CD4-positive, alpha-beta T cell treated with Interleukin-21 for 1 hour (primary cell): ENCODE measurements around the gene NPEPPS.

Experiments
- DNase-seq: peaks from one replicate; pipeline ENCODE4 v3.0.0-alpha.2; 2020

NPEPPS gene

GRCh38 chr17:47630614-47631013, 99.7 kb downstream of the NPEPPS start:
- DNase-seq = no peak

- DNase-seq = no peak
These were observed 102.1 kb downstream of the NPEPPS start for GRCh38 chr17:47632991-47633390.

GRCh38 chr17:47633996-47634395, 103.1 kb downstream of the NPEPPS start:
- no peak for DNase-seq

- no peak for DNase-seq
These were observed 104.0 kb downstream of the NPEPPS start for GRCh38 chr17:47634870-47635269.

- no peak for DNase-seq
These were observed 104.8 kb downstream of the NPEPPS start for GRCh38 chr17:47635734-47636133.

- no peak for DNase-seq
These were observed 105.5 kb downstream of the NPEPPS start for GRCh38 chr17:47636273-47637030.

- DNase-seq = no peak
These were observed 108.0 kb downstream of the NPEPPS start for GRCh38 chr17:47638903-47639302.

- no peak for DNase-seq
These were observed 109.2 kb downstream of the NPEPPS start for GRCh38 chr17:47640076-47640475.

GRCh38 chr17:47641202-47641601, 110.3 kb downstream of the NPEPPS start:
- DNase-seq = no peak

- DNase-seq = no peak
These were observed 112.2 kb downstream of the NPEPPS start for GRCh38 chr17:47643116-47643515.

GRCh38 chr17:47644324-47644723, 113.4 kb downstream of the NPEPPS start:
- no peak for DNase-seq

- peak; percentile 99 for DNase-seq
These were observed 118.5 kb downstream of the NPEPPS start, which contains the start of gene KPNB1 for GRCh38 chr17:47649153-47649971. Gene KPNB1, plus strand, starts transcription at chr17:47649919. Its CDS starts 326 bp downstream, at chr17:47650245.

- peak; percentile 63 for DNase-seq
These were observed 119.1 kb downstream of the NPEPPS start for GRCh38 chr17:47649972-47650524.

GRCh38 chr17:47650525-47651522, 119.9 kb downstream of the NPEPPS start:
- DNase-seq = peak; percentile 94

GRCh38 chr17:47651704-47652103, 120.8 kb downstream of the NPEPPS start:
- DNase-seq = no peak

GRCh38 chr17:47652570-47652969, 121.7 kb downstream of the NPEPPS start:
- no peak for DNase-seq

- DNase-seq = no peak
These were observed 122.5 kb downstream of the NPEPPS start for GRCh38 chr17:47653442-47653841.

- no peak for DNase-seq
These were observed 124.1 kb downstream of the NPEPPS start for GRCh38 chr17:47654991-47655390.

- DNase-seq = peak; percentile 62
These were observed 129.2 kb downstream of the NPEPPS start for GRCh38 chr17:47660064-47660492.

- DNase-seq = peak; percentile 82
These were observed 133.2 kb downstream of the NPEPPS start for GRCh38 chr17:47663912-47664623.

GRCh38 chr17:47664624-47664941, 133.7 kb downstream of the NPEPPS start:
- DNase-seq = no peak

GRCh38 chr17:47665655-47666054, 134.7 kb downstream of the NPEPPS start:
- no peak for DNase-seq
